HG02610 (cell line): ENCODE measurements around the gene FOXD2.

Experiments
- ATAC-seq: cut with Tn5 transposase; IDR thresholded peaks from one replicate; pipeline ENCODE4 v1.9.1; 2021; ENCODE audit warnings: mild to moderate bottlenecking, moderate library complexity; ENCODE audit not compliant: unreplicated experiment

Gene FOXD2

DNA sequence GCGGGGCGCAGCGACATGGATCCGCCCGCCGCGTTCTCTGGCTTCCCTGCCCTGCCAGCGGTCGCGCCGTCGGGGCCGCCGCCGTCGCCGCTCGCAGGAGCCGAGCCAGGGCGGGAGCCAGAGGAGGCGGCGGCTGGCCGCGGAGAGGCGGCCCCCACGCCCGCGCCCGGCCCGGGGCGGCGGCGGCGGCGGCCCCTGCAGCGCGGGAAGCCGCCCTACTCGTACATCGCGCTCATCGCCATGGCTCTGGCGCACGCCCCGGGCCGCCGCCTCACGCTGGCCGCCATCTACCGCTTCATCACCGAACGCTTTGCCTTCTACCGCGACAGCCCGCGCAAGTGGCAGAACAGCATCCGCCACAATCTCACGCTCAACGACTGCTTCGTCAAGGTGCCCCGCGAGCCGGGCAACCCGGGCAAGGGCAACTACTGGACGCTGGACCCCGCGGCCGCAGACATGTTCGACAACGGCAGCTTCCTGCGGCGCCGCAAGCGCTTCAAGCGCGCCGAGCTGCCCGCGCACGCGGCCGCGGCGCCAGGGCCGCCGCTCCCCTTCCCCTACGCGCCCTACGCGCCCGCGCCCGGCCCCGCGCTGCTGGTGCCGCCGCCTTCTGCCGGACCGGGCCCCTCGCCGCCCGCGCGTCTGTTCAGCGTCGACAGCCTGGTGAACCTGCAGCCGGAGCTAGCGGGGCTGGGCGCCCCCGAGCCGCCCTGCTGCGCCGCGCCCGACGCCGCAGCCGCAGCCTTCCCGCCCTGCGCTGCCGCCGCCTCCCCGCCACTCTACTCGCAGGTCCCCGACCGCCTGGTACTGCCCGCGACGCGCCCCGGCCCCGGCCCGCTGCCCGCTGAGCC is 21.3 kb upstream of the FOXD2 start:
- ATAC-seq: no peak

DNA sequence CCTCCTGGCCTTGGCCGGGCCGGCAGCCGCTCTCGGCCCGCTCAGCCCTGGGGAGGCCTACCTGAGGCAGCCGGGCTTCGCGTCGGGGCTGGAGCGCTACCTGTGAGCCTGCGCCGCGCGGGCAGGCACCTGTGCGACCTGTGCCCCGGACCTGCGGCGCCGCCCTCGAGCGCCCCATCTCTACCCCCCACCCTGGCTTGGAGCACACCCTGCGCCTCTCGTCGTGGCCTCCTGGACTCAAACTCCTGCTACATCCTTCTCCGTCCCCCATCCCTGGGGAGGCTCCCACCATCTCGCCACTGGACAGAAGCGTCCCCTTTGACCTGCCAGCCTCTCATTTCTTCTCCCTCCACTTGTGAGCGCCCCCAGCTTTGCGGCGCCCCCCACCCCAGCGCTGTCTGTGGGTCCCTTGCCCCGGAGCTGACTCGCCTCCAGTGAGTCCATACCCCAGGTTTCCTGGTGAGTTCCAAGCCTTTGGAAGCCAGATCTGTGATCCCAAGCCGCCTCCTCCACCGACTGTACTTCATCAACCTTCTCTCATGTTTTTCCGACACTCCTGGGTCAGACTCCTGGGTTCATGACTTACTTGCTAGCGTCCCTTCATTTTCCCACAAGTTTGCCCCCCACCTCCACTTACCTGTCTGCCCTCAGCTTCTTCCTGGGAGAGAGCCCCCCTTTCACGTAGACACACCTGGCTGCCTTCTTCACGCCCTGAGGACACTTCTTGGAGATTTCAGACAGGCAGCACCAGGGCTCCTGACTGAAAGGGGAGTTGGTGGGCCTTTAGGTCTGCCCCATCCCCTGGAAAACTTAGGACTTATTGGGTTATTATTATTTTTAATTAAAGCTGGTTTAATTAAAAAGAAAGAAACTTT is 20.4 kb upstream of the FOXD2 start:
- ATAC-seq: no peak

DNA sequence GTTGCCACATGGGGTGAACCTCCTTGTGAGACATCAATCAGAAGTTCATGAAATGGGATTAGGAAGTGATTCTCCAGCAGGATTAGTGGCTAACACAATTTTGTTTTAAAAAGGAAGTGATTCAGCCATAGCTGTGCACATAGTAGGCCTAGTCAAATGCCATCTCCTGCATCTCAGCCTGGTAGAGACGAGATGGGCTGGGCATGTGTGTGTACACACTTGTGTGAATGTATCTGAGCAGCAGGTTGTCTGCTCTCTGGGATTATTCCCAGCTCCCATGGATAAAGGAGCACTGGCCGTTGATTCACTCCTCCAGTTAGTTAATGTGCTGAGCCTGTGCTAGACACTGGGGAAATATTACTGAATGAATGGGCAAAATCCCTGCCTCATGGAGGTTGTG is 19.7 kb upstream of the FOXD2 start:
- ATAC-seq: no peak

DNA sequence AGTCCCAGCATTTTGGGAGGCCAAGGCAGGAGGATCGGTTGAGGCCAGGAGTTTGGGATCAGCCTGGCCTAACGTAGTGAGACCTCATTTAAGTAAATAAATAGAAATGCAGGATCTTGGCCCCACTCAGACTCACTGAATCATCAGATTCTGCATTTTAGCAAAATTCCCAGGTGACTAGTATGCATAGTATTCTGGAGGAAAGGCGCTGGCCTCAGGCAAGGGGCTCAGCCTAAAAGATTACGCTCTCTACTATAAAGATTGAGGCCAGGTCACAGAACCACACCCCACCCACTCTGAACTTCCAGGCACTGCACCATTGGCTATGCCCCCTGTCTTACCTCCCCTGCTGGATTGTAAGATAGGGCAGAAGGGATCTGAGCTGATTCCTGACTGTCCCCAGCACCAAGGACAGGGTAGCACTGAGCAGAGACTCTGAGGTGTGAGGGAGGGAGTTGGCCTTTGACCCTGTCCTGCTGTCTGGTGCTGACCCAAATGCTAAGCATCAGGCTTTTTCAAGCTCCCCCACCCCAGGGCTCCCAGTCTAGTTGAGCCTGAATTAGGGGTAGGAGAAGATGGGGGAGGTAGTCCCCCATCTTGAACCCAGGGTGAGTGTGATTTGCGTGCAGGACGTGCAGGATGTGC is 19.0 kb upstream of the FOXD2 start:
- no peak for ATAC-seq

DNA sequence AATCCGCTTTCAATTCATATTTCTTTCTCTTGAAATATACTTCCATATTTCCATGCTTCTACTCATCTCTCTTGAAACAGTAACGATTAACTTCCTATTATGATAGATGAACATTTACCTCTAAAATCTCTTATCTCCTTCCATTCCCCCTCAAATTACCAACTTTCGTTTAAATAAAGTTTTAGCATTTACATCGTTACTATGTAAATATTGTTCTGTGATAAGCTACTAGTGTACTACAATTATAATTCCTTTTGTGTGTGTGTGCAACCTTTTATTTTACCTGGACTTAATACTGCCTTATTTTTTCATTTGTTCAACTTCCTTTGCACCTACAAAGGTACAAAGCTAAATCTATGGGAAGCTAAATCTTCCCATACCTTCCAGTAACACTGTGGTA is 17.3 kb upstream of the FOXD2 start:
- ATAC-seq: no peak

DNA sequence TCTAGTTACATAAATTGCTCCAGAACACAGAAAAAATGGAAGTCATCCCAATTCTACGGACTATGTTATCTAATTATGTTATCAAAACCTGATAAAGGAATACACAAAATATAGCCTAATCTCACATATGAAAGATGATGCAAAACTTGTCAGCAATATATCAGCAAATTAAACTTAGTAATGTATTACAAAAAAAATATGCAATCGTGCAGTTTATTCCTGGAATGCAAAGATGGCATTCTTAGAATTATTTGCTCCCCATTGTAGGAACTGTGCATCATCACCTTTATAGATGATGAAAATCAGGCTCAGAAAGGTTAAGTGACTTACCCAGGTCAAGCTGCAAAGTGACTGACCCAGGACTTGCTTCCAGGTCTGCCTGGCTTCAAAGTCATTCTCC is 14.0 kb upstream of the FOXD2 start:
- ATAC-seq: no peak

DNA sequence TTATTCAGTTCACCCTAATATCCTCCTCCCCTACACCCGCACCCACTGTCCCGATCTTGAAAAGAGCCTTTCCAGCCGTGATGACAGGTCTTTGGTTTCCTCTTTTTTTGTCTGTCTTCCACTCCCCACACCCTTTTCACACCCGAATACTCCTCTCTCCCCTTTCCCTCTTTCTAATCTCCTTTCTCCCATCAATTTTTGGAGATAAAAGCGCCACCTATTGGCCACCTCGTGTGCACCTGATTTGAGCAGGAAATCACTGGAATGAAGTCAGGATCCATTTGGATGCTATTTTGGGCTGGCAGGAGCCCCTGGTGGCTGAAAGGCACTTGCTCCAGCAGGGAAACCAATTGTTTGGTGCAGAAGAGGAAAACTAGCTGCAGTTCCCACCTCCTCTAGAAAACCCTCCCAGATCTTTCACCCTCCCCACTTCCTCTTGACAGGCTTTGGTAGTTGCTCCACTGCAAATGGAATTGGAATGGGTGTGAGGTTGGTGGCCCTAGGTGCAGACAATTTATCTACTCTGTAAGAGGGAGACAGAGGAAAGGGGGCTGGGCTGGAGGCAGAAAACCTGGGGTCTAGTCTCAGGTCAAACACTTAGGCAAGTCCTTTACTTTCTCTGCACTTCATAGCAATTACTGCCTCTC is 13.4 kb upstream of the FOXD2 start:
- no peak for ATAC-seq

DNA sequence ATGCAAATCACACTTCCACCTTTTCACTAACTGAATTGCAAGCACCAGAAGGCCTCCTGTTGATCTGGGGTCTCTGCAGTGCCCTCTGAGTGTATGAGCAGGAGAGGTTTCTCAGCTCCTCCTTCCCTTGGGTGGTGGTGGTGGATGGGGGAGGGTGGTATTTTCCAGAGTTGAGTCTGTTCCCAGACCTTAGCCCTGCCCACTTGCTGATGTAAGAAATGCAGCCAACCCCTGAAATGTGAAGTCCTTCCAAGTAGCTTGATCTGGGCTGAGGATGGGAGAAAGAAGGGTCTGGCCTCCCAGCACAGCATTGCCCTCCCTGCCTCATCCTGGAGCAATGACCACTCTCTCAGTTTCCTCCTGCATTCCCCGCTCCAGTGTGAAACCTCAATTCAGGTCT is 6.3 kb upstream of the FOXD2 start:
- ATAC-seq: no peak

DNA sequence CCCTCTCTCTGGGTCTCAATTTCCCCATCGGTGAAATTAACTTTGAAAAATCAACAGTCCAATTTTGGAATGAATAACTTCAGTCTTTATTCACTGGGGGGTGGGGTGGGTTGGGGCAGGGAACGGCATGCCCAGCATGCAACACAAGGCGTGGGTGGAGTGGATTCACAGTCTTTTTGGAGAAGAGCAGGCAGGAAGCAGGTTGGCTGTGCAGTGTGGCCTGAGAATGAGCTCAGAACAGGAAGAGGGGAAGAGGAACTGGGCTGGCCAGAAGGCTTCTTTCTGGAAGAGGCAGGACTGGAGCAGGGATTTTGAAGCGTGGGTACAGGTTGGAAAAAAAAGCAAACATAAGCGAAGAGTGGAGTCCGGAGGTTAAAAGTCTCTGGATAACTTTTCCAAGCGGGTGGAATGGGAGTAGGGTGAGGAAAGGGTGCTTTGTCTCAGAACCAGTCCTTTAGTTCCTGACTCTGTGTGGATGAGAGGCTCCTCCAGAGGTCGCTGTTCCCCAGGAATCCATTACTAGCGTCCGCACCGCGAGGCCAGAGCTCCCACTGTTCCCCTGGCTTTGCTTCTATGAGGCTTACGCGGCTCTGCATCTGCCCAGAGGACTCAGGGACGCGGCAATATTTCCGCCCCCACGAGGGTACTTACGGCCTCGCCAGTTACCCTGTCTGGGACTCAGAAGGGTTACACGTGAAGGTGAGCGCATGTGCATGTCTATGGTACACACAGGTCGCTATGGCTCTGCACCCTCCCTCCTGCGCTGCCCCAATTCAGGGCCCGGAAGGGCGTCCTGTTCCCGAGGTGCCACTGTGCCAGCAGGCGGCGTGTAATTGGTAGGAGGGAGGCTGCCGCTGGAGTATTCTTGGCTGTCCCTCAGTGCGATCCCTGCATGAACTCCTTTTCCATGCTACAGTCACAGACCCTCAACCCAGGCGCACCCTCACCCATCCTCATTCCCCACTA is 5.5 kb upstream of the FOXD2 start:
- peak; percentile 40 for ATAC-seq

DNA sequence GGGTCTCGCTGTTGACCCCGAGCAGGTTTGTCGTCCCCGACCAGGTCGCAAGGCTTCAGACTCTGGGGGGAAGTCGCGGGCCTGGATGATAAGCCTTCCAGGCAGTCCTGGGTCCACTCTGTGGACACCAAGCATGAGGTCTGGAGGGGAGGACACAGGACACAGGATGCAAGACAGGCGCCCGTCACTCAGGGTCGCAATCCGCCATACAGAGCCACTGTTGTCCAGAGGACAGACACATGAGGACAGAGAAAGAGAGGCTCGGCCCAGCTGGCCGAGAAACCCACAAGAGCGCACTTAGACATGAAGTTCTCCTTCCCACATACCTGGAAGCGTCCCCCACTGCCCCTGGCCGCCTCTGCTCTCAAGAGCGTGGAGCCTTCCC is 4.8 kb upstream of the FOXD2 start:
- ATAC-seq: no peak

DNA sequence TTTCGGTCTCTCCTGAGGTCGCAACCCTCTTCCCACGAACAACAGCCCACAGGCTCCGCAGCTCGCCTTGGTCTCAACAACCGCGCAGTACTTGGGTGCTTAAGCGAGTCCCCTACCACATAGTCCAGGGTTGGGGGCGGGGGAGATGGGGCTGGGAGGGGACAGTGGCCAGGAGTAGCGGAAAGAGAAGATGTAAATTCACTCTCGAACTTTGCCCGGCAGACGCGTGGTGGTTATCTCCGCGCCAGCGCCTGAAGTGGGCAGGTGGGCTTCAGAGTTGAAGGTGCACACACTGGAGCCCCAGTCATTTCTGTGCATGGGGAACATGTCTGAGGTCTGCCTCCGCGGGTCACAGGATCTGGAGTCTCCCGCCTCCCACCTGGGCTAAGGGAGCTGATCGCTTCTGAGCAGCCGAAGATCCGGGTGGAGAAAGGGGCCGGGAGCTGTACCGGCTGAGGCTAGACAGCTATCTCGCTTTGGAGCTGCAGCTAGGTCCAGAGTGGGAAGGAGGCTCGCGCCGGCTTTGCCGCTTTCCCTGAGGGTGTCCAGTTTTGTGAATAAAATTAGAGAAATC is 4.3 kb upstream of the FOXD2 start:
- ATAC-seq: no peak

DNA sequence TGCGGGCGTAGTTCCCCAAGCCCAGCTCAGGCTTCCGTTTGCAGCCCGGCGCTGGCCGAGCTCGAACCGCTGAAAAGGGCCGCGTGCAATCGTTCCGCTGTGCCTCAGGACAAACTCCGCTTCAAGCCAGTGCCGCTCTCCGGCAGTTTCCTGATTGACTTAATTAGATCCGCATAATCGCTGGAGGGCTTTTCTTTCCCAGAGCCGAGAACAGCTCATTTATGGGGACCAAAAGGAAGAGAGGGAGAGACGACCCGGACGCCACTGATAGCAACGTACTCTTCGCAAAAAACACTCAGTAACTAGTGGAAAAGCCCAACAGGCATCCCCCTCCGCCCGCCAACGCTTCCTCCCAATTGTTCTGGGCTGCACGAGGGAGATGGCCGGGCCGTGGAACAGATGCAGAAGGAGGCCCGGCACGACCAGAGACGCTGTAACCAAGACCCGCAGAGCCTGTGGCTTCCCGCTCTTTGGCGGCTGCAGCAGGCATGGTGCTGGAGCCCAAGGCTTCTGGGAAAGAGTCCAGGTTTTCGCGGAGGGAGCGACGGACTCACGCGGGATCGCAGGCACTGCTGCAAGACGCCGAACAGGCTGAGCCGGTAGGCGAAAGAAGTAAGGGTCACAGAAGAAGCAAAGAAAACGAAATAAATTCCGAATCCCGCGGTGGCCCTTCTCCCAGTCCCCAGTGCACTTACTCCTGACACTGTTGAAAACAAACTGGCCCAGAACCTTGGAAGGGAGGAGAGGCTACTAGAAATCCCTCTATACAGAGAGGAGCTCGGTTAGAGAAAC is 3.6 kb upstream of the FOXD2 start:
- ATAC-seq: no peak

DNA sequence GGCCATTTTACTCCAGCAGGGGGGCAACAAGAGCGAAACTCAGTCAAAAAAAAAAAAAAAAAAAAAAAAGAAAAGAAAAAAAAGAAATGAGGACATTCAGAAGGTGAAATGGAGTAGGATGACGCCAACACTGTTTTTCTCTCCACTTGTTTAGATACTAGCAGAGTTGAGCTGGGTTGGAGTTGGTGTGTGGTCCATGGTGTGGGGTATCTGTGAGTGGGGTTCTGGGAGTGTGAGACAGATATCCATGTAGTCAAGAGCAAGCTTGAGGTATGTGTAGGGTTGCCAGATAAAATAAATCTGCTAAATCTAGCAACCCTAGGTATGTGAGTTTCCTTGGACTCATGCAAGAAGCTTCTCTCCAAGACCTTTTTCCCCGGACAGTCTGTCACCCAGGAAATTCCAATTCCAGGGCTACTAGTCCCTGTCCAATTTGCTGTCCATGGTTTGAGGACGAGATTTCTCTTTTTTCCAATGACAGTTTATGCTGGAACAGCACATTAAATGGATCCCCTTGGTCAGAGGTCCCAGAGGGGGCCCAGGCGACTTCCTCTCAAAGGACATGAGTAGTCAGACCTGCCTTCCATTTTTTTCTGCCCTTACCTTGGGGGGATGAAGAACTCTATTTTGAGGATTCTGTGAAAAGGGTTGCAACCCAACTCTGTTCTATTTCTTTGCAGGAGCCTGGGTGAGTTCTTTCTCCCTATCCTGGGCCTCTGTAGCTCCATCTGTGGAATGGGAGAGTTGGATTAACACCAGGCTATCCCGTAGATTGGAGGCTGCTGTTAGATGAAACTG is 2.1 kb upstream of the FOXD2 start:
- ATAC-seq: no peak

DNA sequence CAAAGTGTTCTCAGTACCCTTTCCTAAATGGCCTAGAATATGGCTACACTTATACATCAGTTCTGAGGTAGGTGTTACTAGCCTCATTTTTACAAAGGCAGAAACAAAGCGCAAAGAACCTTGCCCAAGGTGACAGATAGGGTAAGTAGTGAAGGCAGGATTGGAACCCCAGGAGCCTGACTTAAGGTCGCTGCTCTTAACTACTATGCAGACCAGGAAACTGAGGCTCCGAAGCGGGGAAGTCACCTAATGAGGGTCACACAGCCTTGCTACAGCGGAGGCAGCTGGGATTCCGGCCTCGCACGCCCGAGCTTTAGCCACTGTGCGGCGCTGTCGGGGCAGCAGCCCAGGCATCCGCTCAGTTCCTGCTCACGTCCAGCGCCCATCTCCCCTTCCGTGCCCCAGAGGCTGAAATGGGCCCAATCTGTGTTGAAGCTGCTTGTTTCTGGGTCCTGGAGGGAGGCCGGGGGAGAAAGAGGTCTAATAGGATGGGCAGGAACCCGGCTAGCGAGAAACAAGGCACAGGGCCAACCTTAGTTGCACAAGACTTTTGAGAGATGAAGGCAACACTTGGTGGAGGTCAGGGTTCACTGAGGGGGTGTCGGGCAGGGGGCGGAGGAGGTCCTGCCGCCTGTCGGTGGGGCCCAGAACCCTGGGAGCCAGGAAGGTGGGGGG is 1.4 kb upstream of the FOXD2 start:
- peak; percentile 37 for ATAC-seq

DNA sequence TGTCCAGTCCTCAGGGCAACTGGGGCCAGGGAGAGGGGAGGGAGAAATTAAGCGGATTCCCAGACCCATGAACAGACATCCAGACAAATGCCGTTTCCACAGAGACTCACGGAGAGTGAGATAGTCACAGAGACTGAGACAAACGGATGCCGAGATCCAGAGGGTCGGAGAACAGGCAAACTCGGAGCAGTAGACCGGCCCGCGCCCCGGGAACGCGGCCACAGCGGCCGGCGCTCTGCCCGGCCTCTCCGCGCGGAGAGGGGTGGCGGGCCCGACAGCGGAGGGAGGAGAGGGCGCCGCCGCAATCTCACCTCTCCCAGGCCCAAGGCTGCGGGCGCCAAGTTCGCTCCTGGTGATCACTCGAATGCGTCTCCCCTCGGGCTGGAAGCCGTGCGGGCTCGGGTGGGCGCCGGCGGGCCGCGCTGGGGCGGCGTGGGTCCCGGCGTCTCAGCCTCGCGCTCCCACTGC is 831 bp upstream of the FOXD2 start:
- peak; percentile 12 for ATAC-seq

DNA sequence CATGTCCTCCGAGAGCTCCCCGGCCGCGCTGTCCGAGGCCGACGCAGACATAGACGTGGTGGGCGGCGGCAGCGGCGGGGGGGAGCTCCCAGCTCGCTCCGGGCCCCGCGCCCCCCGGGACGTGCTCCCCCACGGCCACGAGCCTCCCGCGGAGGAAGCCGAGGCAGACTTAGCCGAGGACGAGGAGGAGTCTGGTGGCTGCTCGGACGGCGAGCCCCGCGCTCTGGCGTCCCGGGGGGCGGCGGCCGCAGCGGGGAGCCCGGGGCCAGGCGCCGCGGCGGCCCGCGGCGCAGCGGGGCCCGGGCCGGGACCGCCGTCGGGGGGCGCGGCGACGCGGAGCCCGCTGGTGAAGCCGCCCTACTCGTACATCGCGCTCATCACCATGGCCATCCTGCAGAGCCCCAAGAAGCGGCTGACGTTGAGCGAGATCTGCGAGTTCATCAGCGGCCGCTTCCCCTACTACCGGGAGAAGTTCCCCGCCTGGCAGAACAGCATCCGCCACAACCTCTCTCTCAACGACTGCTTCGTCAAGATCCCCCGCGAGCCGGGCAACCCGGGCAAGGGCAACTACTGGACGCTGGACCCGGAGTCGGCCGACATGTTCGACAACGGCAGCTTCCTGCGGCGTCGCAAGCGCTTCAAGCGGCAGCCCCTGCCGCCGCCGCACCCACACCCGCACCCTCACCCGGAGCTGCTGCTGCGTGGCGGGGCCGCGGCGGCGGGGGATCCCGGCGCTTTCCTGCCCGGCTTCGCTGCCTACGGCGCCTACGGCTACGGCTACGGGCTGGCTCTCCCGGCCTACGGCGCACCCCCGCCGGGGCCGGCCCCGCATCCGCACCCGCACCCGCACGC is 547 bp downstream of the FOXD2 start:
- no peak for ATAC-seq
